LNCaP clone FGC (cell line): Measurements from ENCODE around the gene PHC3.
A peak's percentile ranks its signal among the peaks of the same experiment; 100 is the strongest.

Experiments
- DNase-seq: peaks from one replicate; pipeline ENCODE4 v3.0.0-alpha.2; 2011; ENCODE audit warnings: low read depth
- H3K4me3 ChIP-seq: 2 replicates; pipeline ENCODE4 v1.5.1; 2011; ENCODE audit warnings: mild to moderate bottlenecking, low read depth, low read length, control low read depth
- CTCF ChIP-seq: IDR thresholded peaks from 2 replicates; pipeline ENCODE4 v1.5.1; 2012; ENCODE audit warnings: mild to moderate bottlenecking; ENCODE audit not compliant: control insufficient read depth, insufficient read depth; ENCODE audit errors: extremely low read depth

The PHC3 gene

GRCh38 chr3:170180908-170181885 is at the start of gene PHC3:
TSS of gene PHC3 (minus strand) at chr3:170181733. CDS start at chr3:170181715, 18 bp downstream.
- DNase-seq = peak; percentile 49
- H3K4me3 ChIP-seq = peak within 1 kb of the TSS; percentile 97
- peak; percentile 26; the same call in 1 of the 2 replicates for TF ChIP-seq CTCF

GRCh38 chr3:170228093-170228766 is 46.7 kb upstream of the PHC3 start:
- no peak for TF ChIP-seq CTCF
- H3K4me3 ChIP-seq = no peak overlapping the region
- no peak for DNase-seq

- no peak for TF ChIP-seq CTCF
- no peak overlapping the region for H3K4me3 ChIP-seq
These were observed 45.0 kb upstream of the PHC3 start for GRCh38 chr3:170226426-170226960.

GRCh38 chr3:170225166-170225565 is 43.6 kb upstream of the PHC3 start:
- TF ChIP-seq CTCF = no peak
- DNase-seq = no peak
- H3K4me3 ChIP-seq = no peak overlapping the region

More at GRCh38 chr3:170226426-170226960, 45.0 kb upstream of the PHC3 start:
- no peak for DNase-seq

GRCh38 chr3:170222647-170223541 is 41.4 kb upstream of the PHC3 start:
- peak overlapping the region; percentile 92 for H3K4me3 ChIP-seq
- DNase-seq = no peak
- TF ChIP-seq CTCF = 0 out of 2 replicates have a peak, but pooled peaks have one; percentile 7

- peak within 1 kb of the TSS; percentile 92 for H3K4me3 ChIP-seq
- no peak for TF ChIP-seq CTCF
- DNase-seq = peak; percentile 94
These were observed 40.6 kb upstream of the PHC3 start, which contains the start of gene PRKCI for GRCh38 chr3:170221924-170222646. TSS of gene PRKCI (plus strand) at chr3:170222424. CDS start at chr3:170222670, 246 bp downstream.
